HG03439 (cell line): Measurements from ENCODE around the gene CETN2.
A peak's percentile ranks its signal among the peaks of the same experiment; 100 is the strongest.
"Not testable (repeated sequence)": the region's sequence is repeated elsewhere in the genome, so short reads cannot be mapped to it uniquely, and the experiment has no call there.

Source experiments
- ATAC-seq: cut with Tn5 transposase; IDR thresholded peaks from one replicate; pipeline ENCODE4 v1.9.1; 2021; ENCODE audit warnings: mild to moderate bottlenecking, moderate library complexity; ENCODE audit not compliant: unreplicated experiment

Gene CETN2

DNA sequence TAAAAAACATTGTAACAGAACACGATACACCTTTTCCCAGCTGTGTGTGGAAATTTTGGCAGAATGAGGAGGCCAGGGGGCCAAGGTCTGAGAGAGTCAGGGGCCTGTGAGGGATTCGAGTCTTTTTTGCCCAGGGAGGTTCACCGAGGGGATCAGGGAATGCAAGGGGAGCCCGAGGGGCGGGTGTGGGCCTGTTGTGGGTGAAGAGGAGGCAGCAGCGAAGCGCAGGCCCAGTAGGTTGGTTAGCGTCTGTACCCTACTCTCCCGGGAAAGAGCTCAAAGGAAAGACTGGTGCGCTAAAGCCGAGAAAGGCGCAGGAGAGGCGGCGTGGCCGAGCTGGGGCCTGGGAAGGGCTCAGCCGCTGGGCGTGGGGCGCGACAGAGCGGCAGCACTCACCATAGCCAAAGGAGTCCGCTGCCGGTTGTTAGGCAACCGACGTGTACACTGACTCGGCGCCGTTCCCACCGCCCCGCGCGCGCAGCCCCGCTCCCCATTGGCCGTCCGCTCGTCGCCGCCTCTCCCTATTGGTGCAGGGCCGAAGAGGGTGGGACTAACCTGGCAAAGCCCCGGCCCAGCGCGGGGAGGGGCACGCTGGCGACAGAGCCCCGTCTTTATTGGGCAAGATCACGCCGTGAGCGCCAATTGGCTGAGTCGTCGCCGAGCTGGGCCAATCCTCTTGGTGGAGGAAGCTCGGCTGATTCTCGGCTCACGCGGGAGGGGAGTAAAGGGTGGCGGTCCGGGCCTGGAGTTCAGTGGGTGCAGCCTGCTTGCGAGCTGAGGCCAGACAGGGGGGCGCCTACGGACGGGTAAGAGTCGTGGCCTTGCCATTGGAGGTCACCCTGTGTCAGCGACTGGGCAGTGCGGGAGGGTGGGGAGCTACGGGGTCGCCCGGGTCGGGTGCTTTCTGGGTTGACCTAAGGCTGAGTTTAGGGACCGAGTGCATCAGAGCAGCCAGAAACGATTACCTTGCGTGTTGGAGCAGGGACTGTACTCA lies at the start of gene CETN2, which contains the start of gene NSDHL:
CETN2 (minus strand) TSS at position 446 of the 994 bp plus-strand sequence; CDS start at position 399, 47 bp downstream.
NSDHL (plus strand) TSS at position 752 of the 994 bp plus-strand sequence. CDS start 15,262 bp downstream, outside the sequence.
- ATAC-seq: peak; percentile 100

GRCh38 chrX:152878976-152879755 lies 48.6 kb upstream of the CETN2 start:
- ATAC-seq: no peak

DNA sequence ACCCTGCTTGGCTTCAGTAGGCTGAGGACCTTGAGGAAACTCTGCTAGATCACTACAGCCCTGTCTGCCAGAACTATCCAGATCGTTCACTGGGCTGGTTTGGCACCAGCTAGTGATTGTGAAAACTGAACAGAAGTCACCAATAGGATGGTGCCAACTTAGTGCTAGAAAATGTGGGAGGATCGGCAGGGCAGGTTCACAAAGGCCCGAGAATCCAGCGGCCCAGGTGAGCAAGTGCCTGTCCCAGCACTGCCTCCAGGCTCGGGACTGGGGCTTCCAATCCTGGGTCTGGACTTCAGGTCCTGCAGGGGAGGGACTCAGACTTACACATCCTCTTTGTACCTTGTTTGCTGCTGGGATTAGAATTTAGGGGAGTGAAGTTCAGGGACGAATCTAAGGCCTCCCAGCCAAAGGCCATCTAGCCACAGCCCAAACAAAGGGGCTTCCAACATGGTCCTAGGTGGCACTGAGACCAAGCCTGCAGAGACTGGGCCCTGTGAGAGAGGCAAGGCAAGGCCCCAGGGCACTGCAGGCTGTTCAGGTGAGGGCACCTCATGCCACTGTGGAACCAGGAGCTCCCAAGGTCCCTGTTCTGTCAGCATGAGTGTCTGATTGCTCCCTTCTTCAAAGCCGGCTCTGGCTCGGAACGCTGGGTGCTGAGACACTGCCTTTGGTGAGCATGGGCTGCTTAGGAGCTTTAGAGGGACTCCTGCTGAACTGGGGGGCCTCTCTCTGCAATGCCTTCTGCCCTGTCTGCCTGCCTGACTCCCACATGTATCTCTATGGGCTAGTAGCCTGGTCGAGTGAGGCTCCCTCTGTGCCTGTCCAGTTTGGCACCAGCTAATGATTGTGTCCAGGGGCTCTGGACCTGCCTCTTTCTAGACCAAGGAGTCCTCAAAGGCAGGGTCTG lies 46.6 kb upstream of the CETN2 start:
- ATAC-seq: no peak

DNA sequence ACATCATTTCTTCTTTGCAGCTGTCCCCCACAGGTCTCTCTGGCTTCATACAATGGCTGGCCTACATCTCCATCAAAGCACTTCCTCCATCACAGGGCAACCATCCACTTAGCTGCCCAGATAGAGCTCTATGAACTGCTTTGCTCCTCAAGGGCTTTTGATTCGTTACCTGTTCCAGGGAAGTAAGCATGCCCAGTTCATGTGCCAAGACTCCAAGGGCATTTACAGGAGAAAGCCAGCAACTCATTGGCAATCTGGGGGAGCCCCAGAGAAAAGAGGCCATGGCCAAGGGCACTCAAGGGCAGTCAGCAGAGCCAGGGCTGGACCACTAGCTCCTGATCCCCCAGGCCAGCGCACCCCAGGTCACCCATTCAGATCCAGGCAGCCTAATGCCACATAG lies 42.8 kb upstream of the CETN2 start:
- ATAC-seq: no peak

DNA sequence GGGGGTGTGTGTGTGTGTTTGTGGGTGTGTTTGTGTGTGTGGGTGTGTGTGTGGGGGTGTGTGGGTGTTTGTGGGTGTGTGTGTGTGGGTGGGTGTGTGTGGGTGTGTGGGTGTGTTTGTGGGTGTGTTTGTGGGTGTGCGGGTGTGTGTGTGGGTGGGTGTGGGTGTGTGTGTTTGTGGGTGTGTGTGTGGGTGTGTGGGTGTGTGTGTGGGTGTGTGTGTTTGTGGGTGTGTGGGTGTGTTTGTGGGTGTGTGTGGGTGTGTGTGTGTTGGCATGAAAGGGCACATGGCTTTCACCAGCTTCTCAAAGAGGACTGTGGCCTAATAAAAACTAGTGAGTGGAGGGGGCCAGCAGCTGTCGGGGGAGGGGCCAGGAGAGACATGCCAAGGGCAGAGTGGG lies 42.0 kb upstream of the CETN2 start:
- no peak for ATAC-seq

DNA sequence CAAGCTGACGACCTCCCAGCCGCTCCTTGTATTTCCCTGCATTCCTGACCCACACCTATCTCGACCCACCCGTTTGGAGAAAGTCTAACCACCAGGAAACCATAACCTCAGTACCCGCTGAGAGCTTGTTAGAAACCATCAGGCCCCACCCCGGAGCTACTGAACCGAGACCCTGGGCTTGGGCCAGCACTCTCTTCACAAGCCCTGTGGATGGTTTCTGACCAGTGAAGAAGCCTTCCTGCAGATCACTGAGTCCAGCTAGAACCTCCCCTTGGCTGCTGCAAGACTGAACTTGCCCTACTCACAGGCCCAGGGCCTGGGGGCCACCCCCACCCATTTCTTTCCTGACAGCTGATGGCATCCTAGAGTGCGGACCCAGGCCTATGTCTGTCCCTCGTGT lies 40.7 kb upstream of the CETN2 start:
- no peak for ATAC-seq

DNA sequence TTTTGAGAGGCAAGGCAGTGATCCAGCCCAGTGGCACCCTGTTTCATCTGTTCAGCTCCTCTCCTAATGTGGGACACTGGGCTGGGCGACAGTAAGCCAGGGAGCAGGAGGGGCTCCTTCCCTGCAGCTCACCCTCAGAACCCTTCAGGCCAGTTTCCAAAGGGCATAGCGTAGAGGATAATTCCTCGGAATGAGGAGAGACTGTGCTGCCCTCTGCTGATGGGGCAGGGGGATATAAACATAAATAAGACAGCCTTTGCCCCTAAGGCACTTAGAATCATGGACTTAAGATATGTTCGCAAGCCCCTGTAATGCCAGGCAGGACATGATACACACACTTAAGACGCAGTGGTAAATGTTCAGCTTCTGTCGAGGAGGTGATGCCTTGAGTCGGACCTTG lies 39.4 kb upstream of the CETN2 start:
- no peak for ATAC-seq

GRCh38 chrX:152866386-152866785 lies 35.8 kb upstream of the CETN2 start:
- ATAC-seq: no peak

DNA sequence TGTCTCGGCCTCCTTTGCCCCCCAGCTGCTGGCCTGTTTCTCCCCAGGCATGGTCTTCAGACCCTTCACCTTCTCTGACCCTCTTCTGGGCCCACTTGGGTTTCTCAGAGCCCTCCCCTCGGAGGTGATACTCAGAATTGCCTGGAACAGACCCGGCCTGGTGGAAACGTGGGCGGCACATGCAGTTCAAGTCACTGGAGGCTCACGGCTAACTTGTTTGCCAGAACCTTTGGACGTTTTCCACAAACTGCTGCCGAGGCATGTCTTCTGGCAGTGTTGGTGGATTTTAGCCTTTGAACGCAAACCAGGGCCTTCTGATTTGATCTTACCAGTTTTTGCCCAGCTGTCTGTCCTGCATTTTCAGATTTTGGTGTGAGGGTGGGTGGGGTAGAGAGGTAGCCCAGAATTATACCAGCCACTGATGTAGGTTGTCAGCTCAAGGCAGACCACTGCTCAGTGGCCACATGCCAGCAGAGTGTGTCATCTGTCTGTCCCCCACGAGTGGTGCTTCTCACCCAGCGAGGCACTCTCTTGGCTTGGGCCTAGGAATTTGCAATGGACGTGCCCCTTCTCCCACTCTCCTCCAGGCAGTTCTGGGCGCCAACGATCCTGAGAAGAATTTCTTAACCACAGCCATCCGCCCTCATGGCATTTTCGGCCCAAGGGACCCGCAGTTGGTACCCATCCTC lies 34.8 kb upstream of the CETN2 start:
- no peak for ATAC-seq

DNA sequence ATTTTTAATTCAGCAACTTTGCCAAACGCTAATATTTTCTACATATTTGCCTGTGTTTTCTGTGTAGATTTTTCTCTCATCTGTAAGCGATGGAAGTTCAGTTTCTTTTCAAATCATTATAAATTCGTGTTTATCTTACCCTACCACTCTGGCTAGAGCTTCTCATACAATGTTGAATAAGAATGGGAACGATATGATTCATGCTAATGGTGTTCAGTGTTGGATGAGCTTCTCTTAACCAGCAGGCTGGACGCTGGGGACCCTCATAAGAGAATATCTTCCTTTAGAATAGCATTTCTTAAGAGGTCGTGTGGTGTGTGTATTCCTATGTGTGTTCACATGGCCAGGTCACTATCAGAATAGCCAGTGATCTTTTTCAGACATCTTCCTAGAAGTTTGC lies 31.3 kb upstream of the CETN2 start:
- ATAC-seq: no peak

- ATAC-seq: no peak
Observed at GRCh38 chrX:152861116-152861515, 30.6 kb upstream of the CETN2 start.

GRCh38 chrX:152853986-152854385 lies 23.4 kb upstream of the CETN2 start:
- no peak for ATAC-seq

DNA sequence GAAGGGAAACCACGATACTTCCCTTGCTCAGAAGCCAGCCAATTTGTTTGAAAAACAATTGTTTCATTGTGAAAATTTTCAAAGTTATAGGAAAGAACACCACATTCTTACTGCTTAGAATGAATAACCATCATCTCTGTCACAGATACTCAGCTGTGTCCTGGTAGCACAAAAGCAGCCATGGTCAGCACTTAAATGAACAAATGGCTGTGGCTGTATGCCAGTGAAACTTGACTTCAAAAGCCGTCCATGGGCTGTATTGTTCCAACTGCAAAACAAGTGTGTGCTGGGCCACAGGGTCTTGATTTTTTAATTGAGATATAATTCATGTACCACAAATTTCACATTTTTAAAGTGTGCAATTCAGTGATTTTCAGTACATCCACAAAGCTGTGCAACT lies 19.9 kb upstream of the CETN2 start:
- ATAC-seq: no peak

DNA sequence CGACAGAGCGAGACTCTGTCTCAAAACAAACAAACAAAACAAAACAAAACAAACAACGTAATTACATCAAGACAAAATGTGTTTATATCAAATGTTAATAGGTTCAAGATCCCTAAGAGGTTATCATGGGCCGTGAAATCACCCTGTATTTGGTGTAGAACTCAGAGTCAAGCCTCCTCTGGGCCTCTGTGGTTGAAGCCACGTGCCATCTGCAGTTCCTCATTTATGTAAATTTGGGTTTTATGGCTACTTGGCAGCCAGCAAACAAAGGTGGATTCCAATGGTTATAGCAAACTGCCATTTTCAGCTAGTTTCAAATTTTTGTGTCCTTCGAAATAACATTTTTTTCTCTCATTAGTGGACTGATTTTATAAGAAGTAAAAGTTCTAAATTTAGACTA lies 16.7 kb upstream of the CETN2 start:
- ATAC-seq: no peak

GRCh38 chrX:152845618-152846240 lies 15.2 kb upstream of the CETN2 start:
- no peak for ATAC-seq

- no peak for ATAC-seq
Observed at GRCh38 chrX:152844256-152844655, 13.7 kb upstream of the CETN2 start.

GRCh38 chrX:152843852-152844251 lies 13.3 kb upstream of the CETN2 start:
- ATAC-seq: no peak

- ATAC-seq: no peak
Observed at GRCh38 chrX:152842772-152843338, 12.3 kb upstream of the CETN2 start.

DNA sequence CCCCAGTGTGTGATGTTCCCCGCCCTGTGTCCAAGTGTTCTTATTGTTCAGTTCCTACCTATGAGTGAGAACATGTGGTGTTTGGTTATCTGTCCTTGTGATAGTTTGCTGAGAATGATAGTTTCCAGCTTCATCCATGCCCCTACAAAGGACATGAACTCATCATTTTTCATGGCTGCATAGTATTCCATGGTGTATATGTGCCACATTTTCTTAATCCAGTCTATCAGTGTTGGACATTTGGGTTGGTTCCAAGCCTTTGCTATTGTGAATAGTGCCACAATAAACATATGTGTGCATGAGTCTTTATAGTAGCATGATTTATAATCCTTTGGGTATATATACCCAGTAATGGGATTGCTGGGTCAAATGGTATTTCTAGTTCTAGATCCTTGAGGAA lies 4.9 kb upstream of the CETN2 start:
- not testable (repeated sequence) for ATAC-seq
